Gastrocnemius medialis (tissue), 4 donors: ENCODE data around the gene SLC35A1. TPM values are rescaled to one million over a fixed set of nuclear protein-coding genes. Genes with fewer than 3 reads are reported as not detected.
A peak's percentile ranks its signal among the peaks of the same experiment; 100 is the strongest.

ENCODE experiments used
- ATAC-seq, 2 donors: fragments of 150-250 bp; one replicate each; pipeline ENCODE4 v1.9.1; 2016
- DNase-seq, 2 donors: peaks; one replicate each; pipeline ENCODE4 v3.0.0-alpha.2; 2019
- H3K27ac ChIP-seq, 4 donors: fragments of 200-600 bp; sonication (generic); 1 replicate in 1 of 4; 2 replicates in 3 of 4; pipeline ENCODE4 v1.5.1; 2016 to 2018; ENCODE audit warnings: mild to moderate bottlenecking in 2 of 4, moderate library complexity in 1 of 4
- H3K27me3 ChIP-seq, 3 donors: fragments of 200-600 bp; sonication (generic) in 2 of 3; 1 replicate in 1 of 3; 2 replicates in 2 of 3; pipeline versions ENCODE4 v1.5.1 to v1.6.0; 2016 to 2019; ENCODE audit warnings: mild to moderate bottlenecking in 1 of 3, moderate library complexity in 1 of 3
- H3K36me3 ChIP-seq, 2 donors: fragments of 200-600 bp; sonication (generic) in 1 of 2; one replicate each; pipeline ENCODE4 v1.5.1; 2017 to 2018
- H3K4me1 ChIP-seq, 2 donors: fragments of 200-600 bp; sonication (generic) in 1 of 2; one replicate each; pipeline ENCODE4 v1.5.1; 2016 to 2017; ENCODE audit warnings: mild to moderate bottlenecking in 2 of 2
- H3K4me3 ChIP-seq, 4 donors: fragments of 200-600 bp; sonication (generic) in 3 of 4; 1 replicate in 1 of 4; 2 replicates in 3 of 4; pipeline ENCODE4 v1.5.1; 2016 to 2019; ENCODE audit warnings: mild to moderate bottlenecking in 2 of 4
- H3K9me3 ChIP-seq, 3 donors: fragments of 200-600 bp; sonication (generic) in 2 of 3; 1 replicate in 1 of 3; 2 replicates in 2 of 3; pipeline ENCODE4 v1.5.1; 2016 to 2019
- POLR2A ChIP-seq, 2 donors: fragments of 450-650 bp; IDR thresholded peaks; one replicate each; pipeline ENCODE4 v1.6.1; 2017; ENCODE audit warnings: antibody characterized with exemption in 2 of 2, mild to moderate bottlenecking in 2 of 2, moderate library complexity in 2 of 2
- in situ Hi-C, 4 donors: fragments of 200-750 bp; cut with MboI; loops; one replicate each; pipeline versions ENCODE4 v1.15.0 to v1.8.0; 2017; ENCODE audit warnings: low sequenced_read_pairs in 4 of 4
- intact Hi-C: fragments of 100-400 bp; cut with DNase I; formaldehyde crosslinking; loops from one replicate; pipeline ENCODE4 v1.15.1; 2023; ENCODE audit warnings: low total_unique reads
- total RNA-seq, 4 donors: library from RNA; depleted of rRNA; stranded (reverse); fragments of >200 nt; gene quantifications; one replicate each; pipeline versions ENCODE4 v1.1.0 to v1.2.3, GENCODE V29; 2016
- TF ChIP-seq, protein P1 (sequence below), 5 experiments: fragments of 450-650 bp in 3 of 5; fragments of 200-600 bp in 2 of 5; sonication (generic) in 2 of 5; IDR thresholded peaks in 4 of 5; conservative IDR thresholded peaks in 1 of 5; 1 replicate in 4 of 5; 2 replicates in 1 of 5; pipeline ENCODE4 v1.5.1; 2016 to 2019; ENCODE audit warnings: antibody characterized with exemption in 5 of 5, mild to moderate bottlenecking in 3 of 5, moderate library complexity in 3 of 5

Gene SLC35A1
- total RNA-seq, 4 donors from 2014 or later: 6.7 to 19.2 (median 11.2) TPM

DNA sequence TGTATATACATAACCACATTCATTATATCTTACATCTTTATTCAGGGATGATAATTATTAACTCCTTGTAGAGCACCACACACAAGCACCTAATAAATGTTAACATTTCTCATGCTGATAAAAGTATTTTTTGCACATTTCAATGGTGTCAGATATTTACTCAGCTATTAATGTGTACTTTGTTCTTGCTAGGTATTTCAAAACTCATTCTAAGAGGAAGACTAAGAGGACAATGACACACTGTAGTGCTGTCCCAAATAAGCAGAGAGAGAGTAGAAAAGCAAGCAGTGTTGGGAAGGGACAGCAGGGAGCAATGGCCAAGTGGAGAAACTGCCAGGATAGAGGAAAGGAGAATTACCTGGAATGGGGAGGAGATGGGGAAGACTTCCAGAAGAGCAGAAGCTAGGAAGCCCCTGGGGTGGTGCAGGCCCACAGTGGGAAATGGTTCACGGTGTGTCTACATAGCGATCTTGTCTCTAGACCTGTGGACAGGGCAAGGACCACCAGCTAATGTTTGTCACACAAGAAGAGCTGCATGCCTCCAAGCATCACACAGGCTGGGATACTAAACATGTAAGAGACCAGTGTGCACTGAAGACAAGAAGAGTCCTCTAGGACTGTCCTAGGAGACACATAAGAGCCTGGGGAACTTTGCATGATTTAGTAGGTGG, 61.7 kb downstream of the SLC35A1 start:
- Histone ChIP-seq H3K4me1 (no peaks in the 10 kb centered on the region), H3K36me3 (peaks cover 0 to 26% of the 10 kb centered on the region in 2 donors), H3K27ac (no peak overlapping the region), H3K27me3 (no peaks in the 10 kb centered on the region), H3K4me3 (no peak overlapping the region), H3K9me3 (no peaks in the 10 kb centered on the region)
- in situ Hi-C loops (no loop called here), intact Hi-C loops (no loop called here)
- ATAC-seq (no peak), DNase-seq (no peak)
- TF ChIP-seq, protein P1, sequence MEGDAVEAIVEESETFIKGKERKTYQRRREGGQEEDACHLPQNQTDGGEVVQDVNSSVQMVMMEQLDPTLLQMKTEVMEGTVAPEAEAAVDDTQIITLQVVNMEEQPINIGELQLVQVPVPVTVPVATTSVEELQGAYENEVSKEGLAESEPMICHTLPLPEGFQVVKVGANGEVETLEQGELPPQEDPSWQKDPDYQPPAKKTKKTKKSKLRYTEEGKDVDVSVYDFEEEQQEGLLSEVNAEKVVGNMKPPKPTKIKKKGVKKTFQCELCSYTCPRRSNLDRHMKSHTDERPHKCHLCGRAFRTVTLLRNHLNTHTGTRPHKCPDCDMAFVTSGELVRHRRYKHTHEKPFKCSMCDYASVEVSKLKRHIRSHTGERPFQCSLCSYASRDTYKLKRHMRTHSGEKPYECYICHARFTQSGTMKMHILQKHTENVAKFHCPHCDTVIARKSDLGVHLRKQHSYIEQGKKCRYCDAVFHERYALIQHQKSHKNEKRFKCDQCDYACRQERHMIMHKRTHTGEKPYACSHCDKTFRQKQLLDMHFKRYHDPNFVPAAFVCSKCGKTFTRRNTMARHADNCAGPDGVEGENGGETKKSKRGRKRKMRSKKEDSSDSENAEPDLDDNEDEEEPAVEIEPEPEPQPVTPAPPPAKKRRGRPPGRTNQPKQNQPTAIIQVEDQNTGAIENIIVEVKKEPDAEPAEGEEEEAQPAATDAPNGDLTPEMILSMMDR (IDR thresholded peaks at IDR 0.05 in 4 of 5, conservative IDR thresholded peaks at IDR 0.05 in 1 of 5): no peak
- TF ChIP-seq POLR2A (IDR thresholded peaks at IDR 0.05): no peak

DNA sequence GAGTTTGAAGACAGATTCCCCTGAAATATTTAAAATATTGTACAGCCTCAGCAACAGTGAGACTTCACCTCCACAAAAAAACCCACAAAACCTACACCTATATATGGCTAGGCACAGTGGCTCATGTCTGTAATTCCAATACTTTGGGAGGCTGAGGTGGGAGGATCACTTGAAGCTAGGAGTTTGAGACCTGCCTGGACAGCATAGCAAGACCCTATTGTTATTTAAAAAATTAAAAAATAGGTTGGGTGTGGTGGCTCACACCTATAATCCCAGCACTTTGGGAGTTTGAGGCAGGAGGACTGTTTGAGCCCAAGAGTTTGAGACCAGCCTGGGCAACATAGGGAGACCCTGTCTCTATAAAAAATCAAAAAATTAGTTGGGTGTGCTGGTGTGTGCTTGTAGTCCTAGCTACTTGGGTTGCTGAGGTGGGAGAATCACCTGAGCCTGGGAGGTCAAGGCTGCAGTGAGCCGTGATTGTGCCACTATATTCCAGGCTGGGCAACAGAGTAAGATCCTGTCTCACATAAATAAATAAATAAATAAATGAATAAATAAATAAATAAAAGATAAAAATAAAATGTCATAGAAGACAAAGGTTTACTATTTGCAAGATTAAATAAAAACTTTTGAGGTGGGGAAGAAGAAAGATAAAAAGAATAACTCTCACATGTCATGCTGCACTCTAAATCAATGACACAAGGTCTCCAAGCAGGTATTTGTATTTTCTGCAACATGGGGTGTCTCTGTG, 65.9 kb downstream of the SLC35A1 start:
- H3K4me1 ChIP-seq: no peaks in the 10 kb centered on the region
- DNase-seq: no peak
- H3K9me3 ChIP-seq: no peaks in the 10 kb centered on the region
- TF ChIP-seq POLR2A (IDR thresholded peaks at IDR 0.05): no peak
- in situ Hi-C loops: no loop called here
- intact Hi-C loops: no loop called here
- H3K27me3 ChIP-seq: no peaks in the 10 kb centered on the region
- H3K27ac ChIP-seq: no peak overlapping the region
- no peak overlapping the region for H3K4me3 ChIP-seq
- no peak for ATAC-seq
- peaks cover 0 to 26% of the 10 kb centered on the region in 2 donors for H3K36me3 ChIP-seq

DNA sequence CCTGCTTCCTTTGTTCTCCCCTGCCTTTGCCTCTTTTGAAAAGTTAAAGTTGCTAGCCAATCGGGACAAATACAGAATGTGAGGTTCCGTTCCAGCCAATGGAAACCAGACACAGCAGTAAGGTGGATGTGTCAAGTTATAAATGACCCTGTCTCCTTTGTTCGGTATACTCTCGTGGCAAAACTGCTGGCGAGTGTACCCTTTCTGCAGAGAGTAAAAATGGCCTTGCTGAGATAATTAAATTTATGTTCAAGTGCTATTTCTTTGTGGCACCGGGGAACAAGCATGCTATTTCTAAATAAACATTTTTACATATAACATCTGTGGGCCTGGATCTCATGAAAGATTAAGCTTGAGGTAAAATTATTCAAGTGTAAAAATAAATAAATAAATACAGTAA, 66.8 kb downstream of the SLC35A1 start:
- Histone ChIP-seq H3K4me3 (no peak overlapping the region), H3K27ac (no peak overlapping the region), H3K9me3 (no peaks in the 10 kb centered on the region), H3K27me3 (no peaks in the 10 kb centered on the region), H3K4me1 (peaks cover 0 to 5% of the 10 kb centered on the region in 2 donors), H3K36me3 (peaks cover 0 to 21% of the 10 kb centered on the region in 2 donors)
- TF ChIP-seq, protein P1 (IDR thresholded peaks at IDR 0.05 in 4 of 5, conservative IDR thresholded peaks at IDR 0.05 in 1 of 5): no peak
- no peak for TF ChIP-seq POLR2A (IDR thresholded peaks at IDR 0.05)
- ATAC-seq: no peak
- DNase-seq: no peak
- intact Hi-C loops (no loop called here), in situ Hi-C loops (no loop called here)

GRCh38 chr6:87540539-87540938, 67.8 kb downstream of the SLC35A1 start:
- H3K4me1 ChIP-seq: peaks cover 0 to 5% of the 10 kb centered on the region in 2 donors
- no peaks in the 10 kb centered on the region for H3K9me3 ChIP-seq
- H3K27ac ChIP-seq: peak overlapping the region in 1 of 4 donors; percentile 2
- no peaks in the 10 kb centered on the region for H3K27me3 ChIP-seq
- ATAC-seq (no peak), DNase-seq (no peak)
- intact Hi-C loops (no loop called here), in situ Hi-C loops (no loop called here)
- no peak for TF ChIP-seq POLR2A (IDR thresholded peaks at IDR 0.05)
- TF ChIP-seq, protein P1 (IDR thresholded peaks at IDR 0.05 in 4 of 5, conservative IDR thresholded peaks at IDR 0.05 in 1 of 5): no peak
- H3K4me3 ChIP-seq: no peak overlapping the region
- H3K36me3 ChIP-seq: peaks cover 0 to 18% of the 10 kb centered on the region in 2 donors

DNA sequence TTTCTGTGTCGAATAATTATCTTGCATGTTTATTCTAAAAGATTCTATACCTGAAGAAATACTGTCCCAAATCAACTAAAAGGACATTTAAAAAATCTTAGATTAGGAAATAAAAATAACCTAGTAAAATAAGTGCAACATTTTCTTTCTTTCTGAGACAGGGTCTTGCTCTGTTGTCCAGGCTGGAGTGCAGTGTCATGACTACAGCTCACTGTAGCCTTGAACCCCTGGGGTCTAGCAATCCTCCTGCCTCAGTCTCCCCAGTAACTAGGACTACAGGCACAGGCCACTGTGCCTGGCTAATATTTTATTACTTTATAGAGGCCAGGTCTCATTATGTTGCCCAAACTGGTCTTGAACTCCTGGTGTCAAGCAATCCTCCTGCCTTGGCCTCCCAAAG, 68.3 kb downstream of the SLC35A1 start:
- in situ Hi-C loops: no loop called here
- Histone ChIP-seq H3K4me3 (no peak overlapping the region), H3K27ac (no peak overlapping the region), H3K4me1 (peaks cover 0 to 5% of the 10 kb centered on the region in 2 donors), H3K9me3 (no peaks in the 10 kb centered on the region), H3K36me3 (peaks cover 0 to 18% of the 10 kb centered on the region in 2 donors), H3K27me3 (no peaks in the 10 kb centered on the region)
- DNase-seq (no peak), ATAC-seq (no peak)
- no peak for TF ChIP-seq POLR2A (IDR thresholded peaks at IDR 0.05)
- TF ChIP-seq, protein P1 (IDR thresholded peaks at IDR 0.05 in 4 of 5, conservative IDR thresholded peaks at IDR 0.05 in 1 of 5): no peak
- intact Hi-C loops: no loop called here
